Measurements from ENCODE around the gene PTPRCAP. TPM values are rescaled to one million over a fixed set of nuclear protein-coding genes. Genes with fewer than 3 reads are reported as not detected.

Gene PTPRCAP
- total and polyA plus RNA-seq, 9 of the 15 experiments (the other 6 are each of a cell fraction or from before 2014, with no cell fraction given), result 0.22 to 2.0 (median 1.1) TPM; not detected in 4

- no peak for TF ChIP-seq ZNF280B (CRISPR knock-in tag; IDR thresholded peaks at IDR 0.05)
- TF ChIP-seq CTCF (IDR thresholded peaks at IDR 0.05 in 2 of 3, conservative IDR thresholded peaks at IDR 0.05 in 1 of 3; ENCODE audit: insufficient read depth in 2 of 3, low read depth in 1 of 3, low read length in 3 of 3), result no peak
- TF ChIP-seq DMBX1 (CRISPR knock-in tag; IDR thresholded peaks at IDR 0.05; ENCODE audit: borderline replicate concordance), result no peak
- no peak for TF ChIP-seq ZNF23 (CRISPR knock-in tag; IDR thresholded peaks at IDR 0.05)
- 0 out of 2 replicates have a peak, but pooled peaks have one; percentile 5 for TF ChIP-seq ATF7 (IDR thresholded peaks at IDR 0.05)
- no peak for TF ChIP-seq ZNF445 (CRISPR knock-in tag; IDR thresholded peaks at IDR 0.05; ENCODE audit: low read depth)
- TF ChIP-seq ZBTB1 (CRISPR knock-in tag; IDR thresholded peaks at IDR 0.05; ENCODE audit: borderline replicate concordance, low read depth), result no peak
- TF ChIP-seq ZNF592 (IDR thresholded peaks at IDR 0.05), result peak; percentile 34; the same call in 1 of the 2 replicates
- no peak for TF ChIP-seq KDM5B (IDR thresholded peaks at IDR 0.05; ENCODE audit: insufficient replicate concordance, low read depth, low read length)
- TF ChIP-seq BCL6 (CRISPR knock-in tag; IDR thresholded peaks at IDR 0.05), result no peak
- TF ChIP-seq CBX5 (IDR thresholded peaks at IDR 0.05; ENCODE audit: borderline replicate concordance, low read depth), result no peak
- 0 out of 2 replicates have a peak, but pooled peaks have one; percentile 56 for TF ChIP-seq ZNF766 (CRISPR knock-in tag; conservative IDR thresholded peaks at IDR 0.05)
- no peak for TF ChIP-seq PTTG1 (tag; IDR thresholded peaks at IDR 0.05; ENCODE audit: low read depth)
- peak in 1 of 2 experiments; percentile 42; a peak in 1 of 4 replicates for TF ChIP-seq MAZ (CRISPR knock-in tag; conservative IDR thresholded peaks at IDR 0.05 in 1 of 2, IDR thresholded peaks at IDR 0.05 in 1 of 2)
- no peak for TF ChIP-seq SRSF7 (optimal IDR thresholded peaks at IDR 0.05; ENCODE audit: low read depth, low read length)
- TF ChIP-seq C11orf30 (IDR thresholded peaks at IDR 0.05; ENCODE audit: low read depth), result no peak
- peak; percentile 87 for TF ChIP-seq POLR2G (IDR thresholded peaks at IDR 0.05; ENCODE audit: low read depth, low read length)
These were observed 27.1 kb upstream of the PTPRCAP start (continued) for GRCh38 chr11:67464411-67465188.
